HCT116 (cell line): ENCODE data around the gene DAPK3. TPM values are rescaled to one million over a fixed set of nuclear protein-coding genes. Genes with fewer than 3 reads are reported as not detected.

Experiments used
- ATAC-seq: fragments of 200-7000 bp; cut with Tn5 transposase; 2 replicates; pipeline ENCODE4 v1.9.1; 2020; ENCODE audit warnings: mild to moderate bottlenecking, moderate library complexity
- BruUV-seq: library from RNA; stranded (reverse); fragments of 400-500 nt; replicated peaks from 2 replicates; lab custom pipeline; 2021; lab: Mats Ljungman, UMichigan
- CTCF ChIA-PET: fragments of 300-600 bp; sonication (Branson Sonifier 250); formaldehyde crosslinking; loops from one replicate; lab custom pipeline; 2021; ENCODE audit warnings: antibody characterized with exemption; lab: Charles Lee
- POLR2A ChIA-PET: fragments of 300-600, 350-600 bp; sonication (Branson Sonifier 250); formaldehyde crosslinking; loops from one replicate; lab custom pipeline; 2021; ENCODE audit warnings: antibody characterized with exemption; lab: Charles Lee
- RAD21 ChIA-PET, 2 experiments: fragments of 300-600 bp; sonication (Branson Sonifier 250); formaldehyde crosslinking; loops; one replicate each; lab custom pipeline; 2023; ENCODE audit warnings: low total read pairs in 2 of 2; ENCODE audit not compliant: uncharacterized antibody in 2 of 2, unreplicated experiment in 2 of 2, low non-redundant PET in 1 of 2; lab: Charles Lee
- DNase-seq: peaks from one replicate; pipeline ENCODE4 v3.0.0-alpha.2; 2010; ENCODE audit warnings: low read depth, low spot score
- H2AFZ ChIP-seq: fragments of 200-600 bp; shearing (Covaris generic), sonication (generic); 2 replicates; pipeline ENCODE4 v1.6.1; 2017; ENCODE audit warnings: low read depth, mixed run types, mixed read lengths, antibody characterized with exemption, low read length; ENCODE audit not compliant: poor library complexity, severe bottlenecking
- H3K27ac ChIP-seq: 2 replicates; pipeline ENCODE4 v1.5.1; 2012; ENCODE audit warnings: low read depth, low read length
- H3K27me3 ChIP-seq: fragments of 200-600 bp; sonication (generic); 2 replicates; pipeline ENCODE4 v1.6.1; 2016; ENCODE audit warnings: mixed run types, low read length, mixed read lengths; ENCODE audit not compliant: insufficient read depth
- H3K36me3 ChIP-seq, 2 experiments: fragments of 200-500 bp in 1 of 2; fragments of 200-600 bp in 1 of 2; sonication (Bioruptor generic) in 1 of 2; sonication (generic) in 1 of 2; 2 replicates each; pipeline versions ENCODE4 v1.5.1 to v1.6.1; 2014 to 2016; ENCODE audit warnings: low read length in 2 of 2, inconsistent platforms in 1 of 2, mixed read lengths in 1 of 2, mixed run types in 1 of 2; ENCODE audit not compliant: insufficient read depth in 2 of 2, control insufficient read depth in 1 of 2
- H3K4me1 ChIP-seq, 2 experiments: fragments of 200-600 bp in 1 of 2; sonication (generic) in 1 of 2; 2 replicates each; pipeline versions ENCODE4 v1.5.1 to v1.6.1; 2012 to 2017; ENCODE audit warnings: low read length in 2 of 2, inconsistent platforms in 1 of 2, mild to moderate bottlenecking in 1 of 2, mixed read lengths in 1 of 2, mixed run types in 1 of 2, moderate library complexity in 1 of 2; ENCODE audit not compliant: insufficient read depth in 2 of 2, control insufficient read depth in 1 of 2
- H3K4me2 ChIP-seq: fragments of 200-600 bp; sonication (generic); 2 replicates; pipeline ENCODE4 v1.6.1; 2017; ENCODE audit warnings: mixed run types, low read length, mixed read lengths
- H3K4me3 ChIP-seq, 2 experiments: fragments of 200-600 bp in 1 of 2; sonication (generic) in 1 of 2; replicated peaks in 1 of 2; 2 replicates each; pipeline ENCODE4 v1.5.1; 2011 to 2016; ENCODE audit warnings: low read length in 2 of 2, control low read depth in 1 of 2, low read depth in 1 of 2, mild to moderate bottlenecking in 1 of 2, mixed read lengths in 1 of 2, mixed run types in 1 of 2
- H3K79me2 ChIP-seq: fragments of 200-600 bp; sonication (generic); 2 replicates; pipeline ENCODE4 v1.6.1; 2017; ENCODE audit warnings: mild to moderate bottlenecking, mixed run types, low read length, moderate library complexity, mixed read lengths; ENCODE audit not compliant: insufficient read depth
- H3K9ac ChIP-seq: fragments of 200-600 bp; sonication (generic); 2 replicates; pipeline ENCODE4 v1.6.1; 2016; ENCODE audit warnings: low read length, mixed read lengths
- H3K9me2 ChIP-seq: fragments of 200-600 bp; sonication (generic), shearing (Covaris generic); 2 replicates; pipeline ENCODE4 v1.6.1; 2017; ENCODE audit warnings: mixed run types, mild to moderate bottlenecking, moderate library complexity; ENCODE audit not compliant: insufficient read depth
- H3K9me3 ChIP-seq, 2 experiments: fragments of 200-500 bp in 1 of 2; fragments of 200-600 bp in 1 of 2; sonication (Bioruptor generic) in 1 of 2; sonication (generic) in 1 of 2; 2 replicates each; pipeline ENCODE4 v1.6.1; 2014 to 2017; ENCODE audit warnings: low read length in 2 of 2, mixed read lengths in 2 of 2, inconsistent platforms in 1 of 2, low read depth in 1 of 2, mild to moderate bottlenecking in 1 of 2, mixed run types in 1 of 2, moderate library complexity in 1 of 2; ENCODE audit not compliant: control insufficient read depth in 1 of 2, insufficient read depth in 1 of 2
- H4K20me1 ChIP-seq: fragments of 200-600 bp; sonication (generic), shearing (Covaris generic); 2 replicates; pipeline ENCODE4 v1.6.1; 2017; ENCODE audit warnings: mixed run types, mild to moderate bottlenecking, moderate library complexity; ENCODE audit not compliant: insufficient read depth
- ATF3 ChIP-seq: IDR thresholded peaks from 2 replicates; pipeline ENCODE4 v1.6.1; 2012
- CTCF ChIP-seq, 3 experiments: fragments of 200-600 bp in 1 of 3; sonication (generic) in 1 of 3; IDR thresholded peaks in 2 of 3; conservative IDR thresholded peaks in 1 of 3; 2 replicates each; pipeline ENCODE4 v1.5.1; 2012 to 2017; ENCODE audit warnings: low read depth in 2 of 3, low read length in 2 of 3, antibody characterized with exemption in 1 of 3, borderline replicate concordance in 1 of 3, control low read depth in 1 of 3, mild to moderate bottlenecking in 1 of 3, mixed read lengths in 1 of 3, mixed run types in 1 of 3, moderate library complexity in 1 of 3; ENCODE audit not compliant: insufficient read depth in 1 of 3
- JUND ChIP-seq: IDR thresholded peaks from 2 replicates; pipeline ENCODE4 v1.6.1; 2012
- MAX ChIP-seq: IDR thresholded peaks from 2 replicates; pipeline ENCODE4 v1.6.1; 2012
- POLR2A ChIP-seq: IDR thresholded peaks from 2 replicates; pipeline ENCODE4 v1.7.0; 2011; ENCODE audit warnings: borderline replicate concordance; ENCODE audit not compliant: insufficient read depth, insufficient read length; ENCODE audit errors: extremely low read depth
- POLR2AphosphoS5 ChIP-seq: IDR thresholded peaks from 2 replicates; pipeline ENCODE4 v1.6.1; 2011; ENCODE audit warnings: mild to moderate bottlenecking, low read depth, low read length, moderate library complexity
- RAD21 ChIP-seq: IDR thresholded peaks from 2 replicates; pipeline ENCODE4 v1.6.1; 2012; ENCODE audit warnings: low read depth, mild to moderate bottlenecking
- SIN3A ChIP-seq: IDR thresholded peaks from 2 replicates; pipeline ENCODE4 v1.6.1; 2012; ENCODE audit warnings: low read depth
- SP1 ChIP-seq: IDR thresholded peaks from 2 replicates; pipeline ENCODE4 v1.6.1; 2012; ENCODE audit warnings: low read depth
- TCF7L2 ChIP-seq: IDR thresholded peaks from 2 replicates; pipeline ENCODE4 v1.7.0; 2011; ENCODE audit warnings: borderline replicate concordance, inconsistent platforms; ENCODE audit not compliant: insufficient read depth, insufficient read length; ENCODE audit errors: extremely low read depth
- YY1 ChIP-seq: IDR thresholded peaks from 2 replicates; pipeline ENCODE4 v1.6.1; 2011; ENCODE audit warnings: low read length, low read depth, moderate library complexity, mild to moderate bottlenecking; ENCODE audit not compliant: insufficient replicate concordance; ENCODE audit errors: extremely low read depth
- ZFX ChIP-seq: fragments of 450-650 bp; IDR thresholded peaks from 2 replicates; pipeline ENCODE4 v1.6.1; 2017
- intact Hi-C: fragments of 100-400 bp; cut with micrococcal nuclease; formaldehyde crosslinking; loops from 2 replicates; pipeline ENCODE4 v1.10.0; 2022
- total RNA-seq: library from RNA; stranded (reverse); gene quantifications from one replicate; pipeline ENCODE4 v1.2.1, GENCODE V29; 2021; ENCODE audit not compliant: unreplicated experiment

The DAPK3 gene
- total RNA-seq, 1 experiment from 2014 or later: 54.8 TPM

- DNase-seq (peak; percentile 68), ATAC-seq (peak; percentile 26)
- H3K4me1 ChIP-seq: peaks cover 22 to 47% of the 10 kb centered on the region in 2 experiments
- no peaks in the 10 kb centered on the region for H3K9me3 ChIP-seq
- no TSS peak for BruUV-seq
- H3K4me2 ChIP-seq: peak within 1 kb of the TSS; percentile 84
- intact Hi-C loops: loop anchor here (5.0 kb wide), 2 partner anchors 133 to 202 kb away; no protein-coding TSS in a partner anchor
- peak within 1 kb of the TSS; percentile 98 for H3K27ac ChIP-seq
- peak within 1 kb of the TSS; percentile 95 for H3K4me3 ChIP-seq
- POLR2A ChIA-PET: interaction anchor here (0.7 to 3.1 kb wide), 16 partner anchors 9 to 486 kb away, joined by 3 to 60 read pairs (median 4); partner anchors contain the start of genes DAPK3, MRPL54, PIAS4 and YJU2
- H3K27me3 ChIP-seq: no peaks in the 10 kb centered on the region
- peaks cover 47% of the 10 kb centered on the region; the same call in 1 of the 2 replicates for H4K20me1 ChIP-seq
- RAD21 ChIA-PET: no interaction called here
- peak within 1 kb of the TSS; percentile 95 for H2AFZ ChIP-seq
- H3K9ac ChIP-seq: peak within 1 kb of the TSS; percentile 99
- TF ChIP-seq JUND (peak; percentile 70; the same call in 1 of the 2 replicates), ZFX (peak; percentile 54; the same call in 1 of the 2 replicates), CTCF (IDR thresholded peaks at IDR 0.05 in 2 of 3, conservative IDR thresholded peaks at IDR 0.05 in 1 of 3; ENCODE audit: borderline replicate concordance in 1 of 3, insufficient read depth in 1 of 3, low read depth in 2 of 3, low read length in 2 of 3) (no peak), SIN3A (peak; percentile 100), ATF3 (no peak; the same call in 1 of the 2 replicates), TCF7L2 (peak; percentile 12), POLR2A (peak; percentile 99), YY1 (peak; percentile 87), MAX (peak; percentile 92), SP1 (peak; percentile 86), POLR2AphosphoS5 (peak; percentile 99), RAD21 (no peak)
- TF ChIP-seq, all 23 proteins: peak for 9
- H3K79me2 ChIP-seq: peaks cover 53% of the 10 kb centered on the region
- CTCF ChIA-PET: interaction anchor here (1.0 to 2.1 kb wide), 6 partner anchors 14 to 223 kb away, joined by 3 to 14 read pairs (median 6); partner anchors contain the start of gene DAPK3
- H3K36me3 ChIP-seq: peaks cover 37 to 49% of the 10 kb centered on the region in 2 experiments
- H3K9me2 ChIP-seq: no peaks in the 10 kb centered on the region
Measured at GRCh38 chr19:3984908-3985642, 14.2 kb upstream of the DAPK3 start, which contains the start of gene EEF2. TSS of gene EEF2 (minus strand) at chr19:3985463. CDS start at chr19:3985380, 83 bp downstream.
